ENCODE measurements around the gene DOK6.

The DOK6 gene

DNA sequence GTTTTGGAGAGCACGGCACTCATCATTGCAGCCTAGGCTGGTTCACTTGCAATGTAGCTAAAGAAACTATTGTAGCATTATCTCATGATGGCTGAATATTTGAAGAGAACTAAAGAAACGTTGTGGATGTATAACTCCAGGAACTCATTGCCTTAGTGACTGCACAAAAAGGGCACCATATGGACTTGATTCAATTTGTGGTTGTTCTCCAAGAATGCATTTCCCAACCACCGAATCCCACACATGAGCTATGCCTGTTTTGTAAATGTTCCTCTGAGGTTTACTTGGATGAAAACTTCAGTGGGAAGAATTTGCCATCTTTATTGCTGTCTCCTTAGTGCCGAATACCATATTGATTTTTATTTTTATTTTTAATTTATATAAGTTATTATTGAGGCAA is 43.5 kb downstream of the DOK6 start:
- no peak for DNase-seq

DNA sequence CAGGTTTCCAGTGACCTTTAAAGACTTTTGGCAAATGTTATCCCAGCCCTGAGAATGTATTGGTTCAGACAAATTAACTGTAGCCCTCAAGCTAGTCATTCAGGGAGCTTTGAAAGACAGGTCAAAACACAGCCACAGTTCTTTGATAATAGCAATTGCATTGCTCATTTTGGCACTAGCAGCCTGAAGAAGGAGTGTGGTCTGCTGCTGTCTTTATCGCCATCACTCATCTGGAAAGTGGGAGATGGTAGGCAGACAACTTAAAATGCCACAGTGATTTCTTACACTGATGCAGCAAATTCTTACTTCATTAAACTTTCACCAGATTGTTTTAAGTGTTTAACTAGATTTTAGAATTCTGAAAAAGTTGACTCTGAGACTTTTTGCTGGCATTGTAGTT is 47.2 kb downstream of the DOK6 start:
- no peak for DNase-seq

DNA sequence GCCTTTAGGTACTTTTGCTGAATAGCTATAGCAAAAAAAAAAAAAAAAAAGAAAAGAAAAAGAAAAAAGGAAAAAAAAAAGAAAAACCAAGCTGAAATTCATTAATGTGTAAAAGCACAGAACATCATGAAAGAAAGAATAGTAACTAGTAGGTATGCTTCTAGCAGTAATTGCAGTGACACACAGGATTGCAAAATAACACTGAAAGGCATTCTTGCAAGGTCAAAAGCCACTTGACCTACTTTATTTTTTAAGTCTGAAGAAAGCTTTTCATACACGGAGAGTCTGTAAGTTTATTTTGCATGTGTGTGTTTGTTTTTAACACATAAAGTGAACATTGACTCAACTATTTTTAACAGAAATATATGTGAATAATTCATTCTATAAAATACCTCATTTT is 54.4 kb downstream of the DOK6 start:
- DNase-seq, result no peak

DNA sequence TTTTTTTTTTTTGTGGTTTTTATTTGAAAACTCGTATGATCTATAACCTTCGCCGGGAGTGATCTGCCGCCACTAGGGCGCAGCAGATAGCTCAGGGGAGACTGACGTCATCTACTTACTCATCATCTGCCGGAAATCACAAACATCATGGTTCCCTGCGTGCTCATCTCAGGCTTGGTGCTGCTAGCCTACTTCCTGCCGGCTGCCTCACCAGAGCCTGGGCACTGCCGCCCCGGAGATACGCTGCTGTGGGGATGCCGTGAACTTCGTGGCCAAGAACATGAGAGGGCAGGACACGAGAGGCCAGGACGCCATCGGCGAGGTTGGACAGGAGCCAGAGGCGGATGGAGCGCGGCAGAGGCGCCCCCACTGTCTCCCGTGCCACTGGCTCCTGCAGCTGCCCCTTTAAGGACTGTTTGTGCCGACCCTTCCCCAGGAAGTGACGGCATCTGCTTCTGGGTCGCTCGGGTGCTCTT is 68.8 kb downstream of the DOK6 start:
- peak in 1 of 2 experiments; percentile 10 for DNase-seq

DNA sequence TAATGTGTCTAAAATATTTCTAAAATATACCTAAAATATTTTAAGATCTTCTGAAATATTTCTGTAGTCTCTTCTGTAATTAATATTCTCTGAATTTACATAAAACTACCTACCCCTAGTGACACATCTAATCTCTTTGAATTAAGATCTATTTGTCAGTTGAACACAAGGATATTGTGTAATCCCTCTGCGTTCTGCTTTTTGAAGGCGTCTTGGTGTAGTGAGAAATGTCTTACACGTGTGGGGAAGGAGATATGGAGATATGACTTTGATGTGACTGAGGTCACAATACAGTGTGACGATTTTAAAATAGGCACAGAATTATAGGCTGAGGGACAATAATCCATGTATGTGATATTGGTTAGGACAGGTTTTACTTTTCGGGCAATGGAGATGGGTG is 79.8 kb downstream of the DOK6 start:
- no peak for DNase-seq

DNA sequence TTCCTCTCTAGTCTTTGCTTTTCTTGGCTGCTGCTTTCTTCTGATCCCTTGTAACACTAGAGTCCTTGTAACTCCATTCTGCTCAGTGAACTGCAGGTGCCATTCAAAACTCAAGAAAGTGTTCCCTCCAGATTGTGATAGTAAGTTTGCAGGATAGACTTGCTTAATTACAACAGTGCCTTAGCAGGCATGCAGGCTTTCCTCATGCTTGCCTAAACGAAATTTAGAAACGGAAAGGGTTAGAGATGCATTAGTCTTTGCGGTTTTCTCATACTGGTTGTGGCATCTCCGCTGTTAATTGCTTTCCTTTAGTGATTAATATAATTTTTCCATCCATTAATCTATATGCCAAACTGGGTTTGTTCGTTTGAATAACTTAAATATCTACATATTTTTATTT is 82.9 kb downstream of the DOK6 start:
- no peak for DNase-seq

DNA sequence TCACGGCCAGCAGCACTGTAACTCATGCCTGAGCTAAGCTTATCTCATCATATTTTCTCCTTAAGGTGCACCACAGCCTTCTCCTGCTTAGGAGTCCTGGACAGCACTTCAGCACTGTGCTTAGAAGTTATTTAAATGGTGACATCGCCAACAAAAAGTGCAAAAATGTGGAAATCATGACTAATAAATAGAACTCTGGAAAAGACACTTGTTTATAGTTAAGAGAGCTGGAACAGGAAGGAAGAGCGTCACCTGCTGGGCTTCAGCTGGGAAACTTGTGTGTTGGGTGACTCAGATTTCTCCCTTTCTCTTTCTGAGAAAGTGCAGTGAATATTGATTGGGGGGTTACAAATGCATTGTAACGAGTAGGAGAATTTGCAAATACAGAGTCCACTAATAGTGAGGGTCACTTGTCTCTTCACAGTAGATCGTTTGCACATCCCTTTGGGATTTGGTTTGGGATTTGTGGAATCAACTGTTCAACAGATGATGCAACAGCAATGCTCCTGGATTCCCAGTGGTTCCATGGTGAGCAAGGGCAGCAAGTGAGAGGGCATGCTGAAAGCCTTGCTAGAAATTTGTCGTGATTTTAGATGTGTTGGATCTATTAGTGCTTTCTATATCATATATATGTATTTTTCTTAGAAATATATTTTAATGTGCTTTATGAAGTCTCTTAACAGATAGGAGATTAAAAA is 84.2 kb downstream of the DOK6 start:
- no peak for DNase-seq

DNA sequence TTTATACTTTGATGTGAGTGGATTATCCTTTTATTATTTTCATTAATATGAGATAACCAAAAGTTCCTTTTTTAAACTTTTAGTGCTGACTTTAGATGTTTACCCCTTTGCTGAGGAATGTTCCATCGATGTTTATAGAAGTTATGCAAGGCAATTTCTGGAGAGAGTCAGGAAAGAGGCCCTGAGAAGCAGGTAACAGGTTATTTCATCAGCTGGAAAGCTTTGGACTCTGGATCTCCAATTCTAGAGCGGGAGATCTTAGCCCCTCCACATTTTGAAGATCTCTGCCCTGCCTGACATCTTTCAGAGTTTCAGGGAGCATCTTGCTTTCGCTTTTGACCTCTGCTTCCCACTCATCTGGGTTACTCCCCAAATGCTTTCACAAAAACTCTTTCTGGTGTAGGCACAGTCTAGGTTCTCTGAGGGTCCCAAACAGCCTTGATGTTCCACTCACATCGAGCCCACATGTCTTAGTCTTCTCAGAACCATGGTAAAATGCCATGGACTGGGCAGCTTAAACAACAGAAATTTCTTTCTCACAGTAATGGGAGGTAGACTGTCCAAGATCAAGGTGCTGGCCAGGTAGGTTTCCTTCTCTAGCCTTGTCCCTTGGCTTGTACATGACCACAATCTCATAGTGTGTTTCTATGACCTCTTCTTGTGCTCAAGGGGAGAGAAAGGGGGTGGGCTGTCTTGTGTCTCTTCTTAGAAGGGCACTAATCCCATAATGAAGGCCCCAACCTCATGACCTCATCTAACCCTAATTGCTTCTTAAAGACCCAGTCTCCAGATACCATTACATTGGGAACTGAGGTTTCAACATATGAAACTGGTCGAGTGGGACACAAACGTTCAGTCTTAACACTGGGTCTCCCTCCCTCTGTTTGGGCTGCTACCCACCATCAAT is 87.1 kb downstream of the DOK6 start:
- DNase-seq, result no peak

DNA sequence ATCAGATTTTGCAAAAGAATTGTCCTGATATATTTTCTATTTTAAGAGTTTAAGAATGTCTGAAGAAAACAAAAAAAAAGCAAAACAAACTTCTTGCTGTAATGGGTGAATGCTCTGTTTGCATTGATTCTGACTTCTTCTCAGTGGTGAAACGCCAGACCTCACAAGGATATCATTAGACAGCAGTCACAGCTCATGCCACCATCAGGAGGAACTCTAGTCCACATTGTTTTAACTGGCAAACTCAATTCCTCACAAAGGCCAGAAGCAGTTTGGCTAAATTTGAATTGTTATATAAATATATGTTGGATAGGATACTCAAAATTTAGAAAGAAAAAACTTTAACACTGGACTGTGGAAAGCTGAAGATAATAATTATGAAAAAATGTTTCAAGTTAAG is 89.4 kb downstream of the DOK6 start:
- no peak for DNase-seq

DNA sequence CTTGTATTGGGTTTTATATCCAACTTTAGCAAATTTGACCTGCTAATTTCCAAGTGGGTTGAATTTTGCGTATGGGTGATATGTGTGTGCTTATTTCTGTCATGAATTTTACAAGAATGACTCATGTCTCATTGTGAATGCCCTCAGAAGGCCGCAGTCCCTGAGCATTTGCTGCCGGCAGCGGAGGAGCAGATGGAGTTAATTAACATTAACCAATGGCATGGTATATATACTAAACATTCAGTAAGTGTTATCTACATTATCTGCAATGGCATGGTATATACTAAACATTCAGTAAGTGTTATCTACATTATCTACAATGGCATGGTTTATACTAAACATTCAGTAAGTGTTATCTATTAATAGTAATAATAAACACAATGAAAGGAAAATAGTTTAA is 90.1 kb downstream of the DOK6 start:
- DNase-seq, result no peak

DNA sequence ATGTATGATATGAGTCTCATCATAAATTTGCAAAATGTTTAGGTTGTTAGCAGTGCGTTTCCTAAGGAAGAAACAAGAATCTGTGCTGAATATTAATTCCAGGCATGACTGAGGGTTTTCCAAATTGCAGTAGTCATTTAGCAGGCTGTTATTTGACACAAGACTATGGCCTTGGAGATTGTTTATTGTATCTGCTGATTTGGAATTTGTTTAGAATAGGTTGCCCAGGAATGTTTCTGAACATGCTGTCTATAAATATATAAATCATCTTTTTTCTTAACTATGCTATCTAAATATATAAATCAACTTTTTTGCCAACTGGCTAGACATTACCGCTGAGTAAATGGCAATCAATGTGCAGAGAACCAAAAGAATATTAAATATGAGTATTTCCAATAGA is 90.9 kb downstream of the DOK6 start:
- DNase-seq, result no peak

DNA sequence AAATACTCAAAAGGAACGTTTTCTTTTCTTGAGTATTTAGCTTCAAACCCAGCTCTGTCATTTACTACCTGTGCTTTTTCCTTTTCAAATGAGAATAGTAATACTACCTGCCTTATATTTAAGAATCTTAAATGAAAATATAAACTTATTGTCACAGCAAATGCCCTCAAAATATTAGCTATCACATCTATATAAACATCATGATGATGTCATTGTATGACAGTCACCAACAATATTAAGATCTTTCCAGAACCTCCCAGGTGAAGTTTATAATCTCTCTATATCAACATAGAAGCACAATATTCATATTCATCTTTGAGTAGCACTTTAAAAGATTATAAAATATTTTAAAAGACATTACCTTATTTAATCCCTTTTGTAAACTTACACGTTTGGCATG is 92.2 kb downstream of the DOK6 start:
- no peak for DNase-seq

DNA sequence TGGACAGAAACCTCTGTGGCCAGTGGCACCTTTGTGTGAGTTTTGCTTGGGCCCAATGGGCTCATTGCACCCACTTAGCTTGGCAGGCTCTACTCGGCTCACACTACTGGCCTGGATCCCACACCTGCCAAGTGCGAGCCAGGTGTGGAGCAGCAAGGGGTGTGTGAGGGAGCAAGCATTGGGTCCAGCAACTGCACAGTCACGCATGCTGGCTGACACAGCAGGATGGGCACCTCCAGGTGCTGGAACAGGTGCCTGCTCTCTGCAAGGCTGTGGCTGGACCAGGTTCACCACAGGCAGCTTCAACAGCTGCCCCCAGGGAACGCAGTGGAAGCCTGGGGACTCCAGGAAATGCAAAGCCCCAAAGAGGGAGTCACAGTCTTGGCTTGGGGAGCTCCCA is 94.2 kb downstream of the DOK6 start:
- DNase-seq, result no peak

DNA sequence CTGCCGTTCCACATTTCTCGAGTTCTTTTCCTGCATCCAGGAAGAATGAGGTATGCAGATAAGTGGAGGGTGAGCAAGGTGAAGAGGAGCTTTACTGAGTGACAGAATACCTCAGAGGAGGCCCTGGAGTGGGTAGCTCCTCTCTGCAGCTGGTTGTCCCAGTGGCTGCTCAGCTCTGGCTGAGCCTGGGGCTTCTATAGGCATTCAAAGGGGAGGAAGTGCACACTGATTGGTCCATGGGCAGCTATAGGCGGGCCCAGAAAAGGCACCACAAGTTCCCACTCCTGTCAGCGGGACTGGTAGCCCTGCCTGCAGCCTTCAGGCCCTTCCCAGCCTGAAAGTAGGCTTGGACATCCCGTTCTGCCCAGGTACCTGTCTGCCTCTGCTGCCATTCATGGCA is 94.7 kb downstream of the DOK6 start:
- DNase-seq, result no peak

DNA sequence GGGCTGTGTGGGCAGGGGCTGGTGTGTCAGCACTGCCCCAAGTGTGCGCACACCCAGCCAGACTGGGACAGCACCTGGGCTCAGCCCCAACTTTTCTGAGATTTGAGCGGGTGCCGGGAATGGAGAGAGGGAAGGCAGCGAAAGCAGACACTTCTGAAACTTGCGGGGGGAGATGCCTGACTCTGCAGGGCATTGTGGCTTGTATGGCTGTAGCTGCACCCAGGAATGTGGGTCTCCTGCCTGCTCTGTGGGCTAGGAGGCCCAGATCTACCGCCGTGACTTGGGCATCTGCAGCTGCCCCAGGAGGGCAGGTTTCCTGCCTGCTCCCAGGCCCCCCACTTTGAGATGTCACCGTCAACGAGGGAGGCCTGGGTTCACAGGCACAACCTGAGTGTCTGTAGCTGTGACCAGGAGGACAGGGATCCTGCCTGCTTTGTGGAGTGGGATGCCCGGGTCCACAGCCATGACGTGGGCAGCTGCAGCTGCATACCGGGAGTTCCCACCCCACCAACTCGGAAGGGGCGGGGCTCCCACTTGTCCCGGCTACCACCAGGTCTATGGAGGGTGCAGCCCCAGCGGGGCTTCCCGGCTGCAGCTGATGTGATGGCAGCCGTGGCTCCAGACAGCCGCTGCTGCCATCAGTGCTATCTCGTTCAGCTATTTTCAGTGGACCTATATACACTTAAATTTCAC is 95.3 kb downstream of the DOK6 start:
- DNase-seq, result no peak

DNA sequence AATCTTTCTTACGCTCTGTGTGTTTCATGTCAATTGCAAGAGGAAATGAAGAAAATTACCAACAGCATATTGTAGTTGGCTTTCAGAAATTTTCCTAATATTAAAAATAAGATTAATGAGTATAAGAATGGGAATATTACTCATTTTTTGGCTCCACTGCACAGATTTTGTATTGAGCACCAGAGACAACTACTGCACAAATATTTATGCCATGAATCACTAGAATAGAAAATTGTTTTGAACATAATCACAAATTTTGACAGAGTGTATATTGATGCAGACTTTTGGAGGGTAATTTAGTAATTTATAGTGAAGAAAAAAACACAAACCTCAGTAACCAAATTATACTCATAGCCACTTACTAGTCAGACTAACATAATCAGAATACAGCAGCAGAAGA is 118.3 kb downstream of the DOK6 start:
- no peak for DNase-seq

DNA sequence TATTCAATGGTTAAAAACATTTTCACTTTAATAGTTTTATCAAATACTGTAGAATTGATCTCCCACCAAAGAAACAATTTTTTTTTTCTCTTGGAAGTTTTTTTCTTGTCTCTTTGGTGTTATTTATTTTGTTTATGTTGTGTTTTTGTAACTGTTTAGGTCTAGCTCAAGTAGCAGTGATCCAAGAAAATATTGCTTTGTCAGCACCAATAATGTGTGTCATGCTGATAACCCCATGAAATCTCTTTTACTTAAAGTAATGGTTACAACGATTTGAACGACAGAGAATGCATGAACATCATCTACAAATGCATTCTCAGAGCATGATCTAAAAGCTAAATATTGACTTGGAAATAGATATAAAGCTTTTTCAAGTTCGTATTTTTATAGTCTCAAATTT is 122.9 kb downstream of the DOK6 start:
- no peak for DNase-seq

DNA sequence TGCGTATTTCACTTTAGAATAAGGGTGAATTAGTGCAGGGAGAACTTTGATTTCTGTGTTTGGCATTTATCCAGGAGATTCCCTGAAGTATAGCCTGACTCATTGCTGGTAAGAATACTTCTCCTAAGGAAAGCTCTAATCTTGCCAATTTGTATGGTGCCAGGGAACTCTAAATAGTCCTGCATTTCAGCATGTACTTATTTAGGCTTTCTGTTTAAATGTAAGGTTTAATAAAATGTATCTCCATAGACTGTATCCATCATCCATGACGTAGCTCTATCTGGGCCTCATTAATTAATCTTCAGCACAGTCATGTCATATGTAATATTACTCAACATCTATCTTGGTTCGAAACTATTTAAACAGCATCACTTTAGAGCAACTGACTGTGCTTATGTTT is 127.7 kb downstream of the DOK6 start:
- DNase-seq, result no peak

DNA sequence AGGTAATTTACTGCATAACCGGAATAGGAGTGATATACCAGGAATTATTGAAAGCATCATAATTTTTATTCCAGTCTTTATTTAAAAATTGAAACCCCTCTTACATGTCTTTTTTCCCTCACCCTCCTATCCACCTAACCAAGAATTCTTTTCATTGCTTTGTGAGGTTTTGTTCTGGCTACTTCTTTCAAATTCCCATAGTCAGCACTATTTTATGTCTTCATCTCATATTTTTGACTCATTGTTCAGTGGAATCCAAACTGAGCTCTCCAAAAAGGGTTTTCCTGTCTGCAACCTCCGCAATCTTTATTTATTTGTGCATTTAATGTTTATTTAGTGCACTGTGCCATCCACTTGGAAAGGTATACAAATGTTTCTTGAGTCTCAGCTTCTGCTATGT is 128.5 kb downstream of the DOK6 start:
- no peak for DNase-seq

DNA sequence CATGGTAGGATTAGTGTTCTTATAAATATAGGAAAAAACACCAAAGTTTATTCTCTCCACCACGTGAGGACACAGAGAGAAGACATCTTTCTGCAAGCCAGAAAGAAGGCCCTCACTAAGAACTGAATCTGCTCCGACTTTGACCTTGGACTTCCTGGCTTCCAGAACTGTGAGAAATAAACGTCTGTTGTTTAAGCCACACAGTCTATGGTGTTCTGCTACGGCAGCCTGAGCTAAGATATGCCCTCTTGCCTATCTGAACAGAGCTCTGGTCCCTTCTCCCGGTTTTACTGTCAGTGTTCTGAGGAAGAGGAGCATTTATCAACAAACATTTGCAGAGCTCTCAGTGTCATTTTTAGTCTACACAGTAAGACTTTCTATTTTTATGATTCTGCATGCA is 131.3 kb downstream of the DOK6 start:
- no peak for DNase-seq

DNA sequence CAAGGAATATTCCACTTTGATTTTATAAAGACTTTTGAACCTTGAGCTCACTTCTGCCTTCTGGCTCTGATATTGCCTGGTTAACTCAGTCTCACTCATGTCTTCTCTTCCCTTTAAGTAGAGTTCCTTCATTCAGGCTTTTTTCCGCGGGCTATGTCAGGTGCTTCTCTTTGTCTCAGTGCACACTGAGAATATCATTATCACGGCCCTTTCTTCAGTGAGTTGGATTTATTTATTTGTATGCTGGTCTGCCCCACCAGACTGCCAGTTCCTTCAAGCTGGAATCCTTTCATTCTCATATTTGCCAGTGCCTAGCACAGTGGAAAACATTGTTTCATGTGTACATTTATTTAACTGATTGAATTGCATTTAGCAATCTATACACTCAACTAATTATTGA is 136.5 kb downstream of the DOK6 start:
- no peak for DNase-seq

DNA sequence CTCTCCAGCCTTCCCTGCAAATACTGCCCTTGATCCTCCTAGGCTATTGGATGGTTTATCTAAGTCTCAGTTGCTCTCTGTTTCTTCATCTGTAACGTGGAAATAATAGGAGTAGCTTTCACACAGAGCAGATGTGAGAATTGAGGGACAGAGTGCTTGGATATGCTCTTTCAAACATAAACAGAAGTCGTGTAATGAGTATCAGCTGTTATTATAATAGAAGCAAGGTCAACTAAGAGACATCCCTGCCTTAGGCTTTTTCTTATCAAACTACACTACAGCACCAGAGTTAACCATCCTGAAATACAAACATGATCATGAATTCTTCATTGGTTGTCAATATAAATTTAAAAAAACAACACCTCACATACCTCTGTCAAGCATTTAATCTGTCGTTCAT is 138.2 kb downstream of the DOK6 start:
- peak in 1 of 2 experiments; percentile 2 for DNase-seq

DNA sequence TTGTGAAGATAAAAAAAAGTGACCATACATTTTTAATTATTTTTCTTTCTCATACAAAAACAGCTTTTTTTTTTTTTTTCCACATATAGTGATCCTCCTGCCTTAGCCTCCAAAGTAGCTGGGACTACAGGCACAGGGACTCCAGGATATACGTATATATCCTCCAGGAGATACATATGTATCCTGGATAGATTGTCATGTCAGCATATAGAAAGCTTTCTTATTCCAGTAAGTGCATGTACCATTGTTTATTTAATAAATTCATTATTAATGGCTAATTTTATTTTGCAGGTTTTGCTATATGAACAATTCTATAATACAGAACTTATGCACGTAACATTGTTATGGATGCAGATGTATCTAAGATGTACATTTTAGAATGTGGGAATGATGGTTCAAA is 138.7 kb downstream of the DOK6 start:
- no peak for DNase-seq

DNA sequence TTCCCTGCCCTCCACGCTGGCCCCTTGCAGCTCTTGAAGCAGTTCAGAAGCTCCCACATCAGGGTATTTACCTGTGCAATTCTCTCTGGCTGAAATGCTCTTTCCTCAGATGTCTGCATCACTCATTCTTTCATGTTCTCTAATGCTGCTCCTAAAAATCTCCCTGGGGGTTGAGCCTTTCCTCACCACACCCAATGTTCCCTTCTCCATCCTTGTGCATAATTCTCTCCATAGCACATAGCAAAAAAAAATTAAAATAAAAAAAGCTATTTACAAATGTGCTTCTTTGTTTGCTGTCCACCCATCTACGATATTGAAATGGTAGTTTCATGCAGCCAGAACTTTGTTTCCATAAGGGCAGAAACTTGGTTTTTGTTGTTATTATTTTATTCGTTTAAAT is 155.5 kb downstream of the DOK6 start:
- no peak for DNase-seq

Measured in NCI-H524 (cell line).